ENCODE data around the gene TEX54.

The TEX54 gene

GRCh38 chr11:62817129-62817528 is 15.5 kb downstream of the TEX54 start:
- DNase-seq (ENCODE audit: extremely low spot score): no peak
- CTCF ChIA-PET: interaction anchor here (0.9 to 2.9 kb wide), 7 partner anchors 9 to 44 kb away, joined by 3 to 12 read pairs (median 5); partner anchors contain the start of gene TMEM179B
- POLR2A ChIA-PET: interaction anchor here (0.5 to 1.6 kb wide), 6 partner anchors 13 to 63 kb away, joined by 3 to 9 read pairs (median 4); partner anchors contain the start of gene ZBTB3
- no peak for TF ChIP-seq CTCF (IDR thresholded peaks at IDR 0.05; ENCODE audit: control extremely low read depth, extremely low read depth, low read depth, missing control alignments)

GRCh38 chr11:62816557-62816956 is 16.1 kb downstream of the TEX54 start:
- ChIA-PET POLR2A (interaction anchor here (0.5 to 2.3 kb wide), 10 partner anchors 11 to 63 kb away, joined by 3 to 9 read pairs (median 4); partner anchors contain the start of genes NXF1 and ZBTB3), CTCF (interaction anchor here (1.3 to 2.9 kb wide), 7 partner anchors 9 to 45 kb away, joined by 3 to 12 read pairs (median 5); partner anchors contain the start of genes NXF1 and TMEM179B)
- no peak for DNase-seq (ENCODE audit: extremely low spot score)
- no peak for TF ChIP-seq CTCF (IDR thresholded peaks at IDR 0.05; ENCODE audit: control extremely low read depth, extremely low read depth, low read depth, missing control alignments)

GRCh38 chr11:62811659-62812058 is 21.0 kb downstream of the TEX54 start:
- ChIA-PET CTCF (interaction anchor here (0.7 to 2.5 kb wide), 4 partner anchors 16 to 33 kb away, joined by 3 to 13 read pairs (median 4); partner anchors contain the start of gene TMEM179B), POLR2A (interaction anchor here (0.7 kb wide), 2 partner anchors 11 to 23 kb away, joined by 4 to 5 read pairs; no protein-coding TSS in a partner anchor)
- no peak for DNase-seq (ENCODE audit: extremely low spot score)
- TF ChIP-seq CTCF (IDR thresholded peaks at IDR 0.05; ENCODE audit: control extremely low read depth, extremely low read depth, low read depth, missing control alignments): no peak

GRCh38 chr11:62810748-62811147 is 21.9 kb downstream of the TEX54 start:
- DNase-seq (ENCODE audit: extremely low spot score): no peak
- CTCF ChIA-PET: interaction anchor here (0.7 to 1.3 kb wide), 2 partner anchors 17 to 33 kb away, joined by 3 to 4 read pairs; no protein-coding TSS in a partner anchor
- TF ChIP-seq CTCF (IDR thresholded peaks at IDR 0.05; ENCODE audit: control extremely low read depth, extremely low read depth, low read depth, missing control alignments): no peak
- POLR2A ChIA-PET: interaction anchor here (0.5 kb wide), 1 partner anchor 8 kb away, joined by 3 read pairs; no protein-coding TSS in a partner anchor

- POLR2A ChIA-PET: interaction anchor here (0.5 to 2.4 kb wide), 12 partner anchors 9 to 80 kb away, joined by 3 to 25 read pairs (median 6); partner anchors contain the start of genes STX5, TEX54 and TMEM179B
- no peak for DNase-seq (ENCODE audit: extremely low spot score)
- CTCF ChIA-PET: interaction anchor here (0.9 to 3.7 kb wide), 6 partner anchors 10 to 21 kb away, joined by 3 to 24 read pairs (median 4); partner anchors contain the start of gene TMEM179B
- no peak for TF ChIP-seq CTCF (IDR thresholded peaks at IDR 0.05; ENCODE audit: control extremely low read depth, extremely low read depth, low read depth, missing control alignments)
These were observed 26.0 kb downstream of the TEX54 start for GRCh38 chr11:62806611-62807121.

- ChIA-PET POLR2A (interaction anchor here (0.6 to 2.4 kb wide), 17 partner anchors 9 to 141 kb away, joined by 3 to 25 read pairs (median 4); partner anchors contain the start of genes C11orf98, CSKMT, STX5 and TEX54), CTCF (interaction anchor here (0.9 to 3.7 kb wide), 7 partner anchors 10 to 26 kb away, joined by 3 to 24 read pairs (median 4); partner anchors contain the start of genes STX5 and TMEM179B)
- TF ChIP-seq CTCF (IDR thresholded peaks at IDR 0.05; ENCODE audit: control extremely low read depth, extremely low read depth, low read depth, missing control alignments): no peak
- no peak for DNase-seq (ENCODE audit: extremely low spot score)
These were observed 26.6 kb downstream of the TEX54 start for GRCh38 chr11:62805961-62806441.
